Activated gamma-delta T cell (primary cell): ENCODE data around the gene ARHGAP42.

Source experiments
- DNase-seq: peaks from one replicate; lab custom pipeline; 2025; lab: John Stamatoyannopoulos, UW

ARHGAP42 gene

DNA sequence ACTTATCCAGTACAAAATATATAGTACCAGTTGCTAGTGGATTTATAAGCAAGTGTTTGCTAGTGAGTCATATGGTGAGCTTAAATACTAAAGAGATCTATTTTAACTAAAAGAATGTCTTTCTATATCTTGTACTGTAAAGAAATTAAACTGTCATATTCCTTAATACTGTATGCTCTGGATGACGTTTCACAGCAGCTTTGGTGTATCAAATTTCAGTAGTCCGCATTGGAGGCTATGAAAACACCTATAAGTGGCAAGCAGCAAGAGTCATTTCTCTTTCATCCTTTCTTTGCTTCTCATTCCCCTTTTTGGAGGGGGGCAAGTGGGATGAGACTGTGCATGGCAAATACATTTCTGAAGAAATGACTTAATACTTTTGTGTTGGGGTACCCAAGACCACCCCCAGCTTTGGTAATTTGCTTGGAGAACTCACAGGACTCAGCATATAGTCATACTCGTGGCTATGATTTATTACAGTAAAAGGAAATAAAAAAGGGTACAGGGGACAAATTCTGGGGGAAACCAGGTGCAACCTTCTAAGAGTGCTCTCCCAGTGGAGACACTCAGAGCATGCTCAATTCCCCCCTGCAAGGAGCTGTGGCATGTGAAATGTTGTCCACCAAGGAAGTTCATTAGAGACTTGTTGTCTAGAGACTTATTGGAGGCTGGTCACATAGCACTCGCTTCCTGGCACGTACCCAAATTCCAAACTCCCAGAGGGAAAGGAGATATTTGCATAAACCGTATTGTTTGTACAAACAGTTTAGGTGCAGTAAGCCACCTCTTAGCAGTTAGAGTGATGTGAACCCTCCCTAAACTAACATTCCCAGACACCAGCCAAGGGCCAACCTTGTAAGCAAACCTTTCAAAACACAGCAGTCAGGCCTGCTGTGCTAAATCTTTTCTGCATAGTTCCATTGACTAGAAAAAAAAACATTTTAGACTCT is 231.7 kb downstream of the ARHGAP42 start:
- DNase-seq: no peak

DNA sequence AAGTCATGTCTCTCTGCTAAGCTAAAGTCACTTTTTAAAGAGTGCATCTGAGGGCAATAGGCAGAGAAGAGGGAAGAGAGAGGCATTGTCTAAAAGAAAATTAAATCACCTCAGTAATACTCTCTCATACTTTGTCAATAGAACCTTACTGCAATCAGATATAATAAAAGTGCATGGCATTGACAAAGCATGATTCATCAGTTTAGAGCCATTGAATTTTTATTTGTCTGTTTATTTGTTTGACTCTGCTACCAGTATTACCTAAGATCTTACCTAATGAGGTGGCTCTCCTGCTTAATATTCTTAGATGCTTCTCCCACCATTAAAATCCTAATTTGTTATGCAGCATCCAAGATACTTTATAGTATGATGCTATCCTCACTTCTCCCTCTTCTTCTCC is 233.5 kb downstream of the ARHGAP42 start:
- DNase-seq: no peak

DNA sequence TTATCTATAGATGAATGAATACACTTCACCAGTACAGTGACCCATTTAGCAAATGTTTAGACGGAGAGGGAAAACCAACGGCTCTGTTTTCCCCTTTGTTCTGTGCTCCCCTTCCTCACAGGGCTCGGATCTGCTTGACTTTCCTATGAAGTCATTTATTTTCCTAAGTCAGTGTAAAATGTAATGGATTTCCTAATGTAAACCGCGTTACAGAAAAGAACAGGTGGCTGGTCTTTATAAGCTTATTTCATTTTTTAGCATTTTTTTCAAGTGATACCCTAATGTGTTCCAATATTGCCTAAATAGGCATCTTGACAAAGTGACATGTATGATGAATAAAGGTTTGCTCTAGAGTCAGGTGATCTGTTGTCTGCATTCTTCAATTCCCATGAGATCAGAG is 235.0 kb downstream of the ARHGAP42 start:
- no peak for DNase-seq

DNA sequence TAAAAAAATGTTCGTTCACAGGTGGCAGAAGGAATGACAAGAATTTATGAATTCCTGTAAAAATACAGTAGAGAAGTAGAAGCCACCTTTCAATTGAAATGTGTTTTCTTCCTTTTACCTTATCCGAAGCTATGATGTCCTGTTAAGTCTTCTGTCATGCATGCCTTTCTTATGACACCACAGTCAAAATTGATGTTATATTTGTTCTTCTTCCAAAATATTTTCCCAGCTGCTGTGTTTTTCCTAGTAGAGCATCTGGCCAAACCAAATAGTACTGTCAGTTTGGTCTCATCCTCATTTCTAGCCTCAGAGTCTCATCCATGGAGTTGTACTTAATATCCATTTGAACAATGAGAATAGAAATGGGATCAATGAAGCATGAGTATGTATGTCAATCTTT is 236.5 kb downstream of the ARHGAP42 start:
- no peak for DNase-seq

DNA sequence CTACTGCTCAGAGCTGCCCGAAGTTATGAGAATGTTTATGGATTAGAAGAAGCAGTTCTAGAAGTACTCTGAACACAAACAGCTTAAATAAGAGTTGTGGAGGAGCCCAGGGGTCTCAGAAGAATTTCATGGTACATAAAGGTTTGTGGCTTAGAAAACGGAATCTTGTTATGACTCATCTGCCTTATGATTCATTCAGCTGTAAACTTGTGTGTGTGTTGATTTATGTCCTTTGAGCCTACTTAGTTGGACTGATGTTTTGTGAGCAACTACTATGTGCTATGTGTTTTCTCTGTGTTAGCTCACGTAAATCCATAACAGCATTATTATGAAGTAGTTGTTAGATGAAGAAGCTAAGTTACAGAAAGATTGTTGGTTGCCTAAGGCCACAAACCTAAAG is 238.8 kb downstream of the ARHGAP42 start:
- DNase-seq: no peak

DNA sequence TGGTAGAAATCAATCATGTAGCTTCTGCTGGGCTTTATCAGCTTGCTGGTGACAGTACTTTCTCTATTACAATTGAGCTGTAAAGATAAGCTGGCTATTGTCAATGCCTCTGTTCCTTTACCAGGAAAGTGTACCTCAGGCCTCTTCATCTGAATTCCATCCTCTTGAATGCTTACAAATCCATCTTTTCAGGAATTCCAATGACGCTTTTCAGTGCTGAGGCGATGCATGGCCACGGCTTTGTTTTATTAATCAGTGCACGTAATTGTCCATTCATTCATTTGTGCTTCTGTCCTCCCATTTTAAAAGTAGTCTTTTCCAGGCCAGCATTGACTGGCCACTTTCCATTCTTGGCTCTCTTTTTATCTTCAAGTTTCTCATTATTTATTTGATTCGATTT is 240.5 kb downstream of the ARHGAP42 start:
- DNase-seq: no peak

DNA sequence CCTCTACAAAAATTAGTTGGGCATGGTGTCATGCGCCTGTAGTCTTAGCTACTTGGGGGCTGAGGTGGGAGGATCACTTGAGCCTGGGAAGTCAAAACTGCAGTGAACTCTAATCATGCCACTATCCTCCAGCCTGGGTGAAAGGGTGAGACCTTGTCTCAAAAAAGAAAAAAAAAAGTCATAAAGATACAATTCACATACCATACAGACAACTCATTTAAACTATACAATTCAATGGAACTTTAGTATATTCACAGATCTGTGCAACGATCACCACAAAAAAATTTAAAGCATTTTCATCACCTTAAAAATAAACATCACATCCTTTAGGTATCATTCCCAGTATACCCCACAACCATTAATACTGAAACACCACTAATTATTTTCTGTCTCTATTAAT is 241.3 kb downstream of the ARHGAP42 start:
- no peak for DNase-seq

DNA sequence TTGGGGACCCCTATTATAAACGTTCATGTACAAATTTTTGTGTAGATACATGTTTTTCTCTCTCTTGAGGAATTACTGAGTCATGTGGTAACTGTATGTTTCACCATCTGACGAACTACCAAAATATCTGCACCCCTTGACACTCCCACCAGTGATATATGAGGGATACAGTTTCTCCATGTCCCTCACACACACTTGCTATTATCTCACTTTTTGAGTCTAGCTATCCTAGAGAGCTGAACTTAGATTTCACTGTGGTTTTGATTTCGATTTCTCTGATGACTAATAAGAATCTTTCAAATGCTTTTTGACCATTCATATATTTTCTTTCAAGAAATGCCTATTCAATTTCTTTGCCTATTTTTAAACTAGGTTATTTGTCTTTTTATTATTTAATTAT is 242.3 kb downstream of the ARHGAP42 start:
- DNase-seq: no peak

DNA sequence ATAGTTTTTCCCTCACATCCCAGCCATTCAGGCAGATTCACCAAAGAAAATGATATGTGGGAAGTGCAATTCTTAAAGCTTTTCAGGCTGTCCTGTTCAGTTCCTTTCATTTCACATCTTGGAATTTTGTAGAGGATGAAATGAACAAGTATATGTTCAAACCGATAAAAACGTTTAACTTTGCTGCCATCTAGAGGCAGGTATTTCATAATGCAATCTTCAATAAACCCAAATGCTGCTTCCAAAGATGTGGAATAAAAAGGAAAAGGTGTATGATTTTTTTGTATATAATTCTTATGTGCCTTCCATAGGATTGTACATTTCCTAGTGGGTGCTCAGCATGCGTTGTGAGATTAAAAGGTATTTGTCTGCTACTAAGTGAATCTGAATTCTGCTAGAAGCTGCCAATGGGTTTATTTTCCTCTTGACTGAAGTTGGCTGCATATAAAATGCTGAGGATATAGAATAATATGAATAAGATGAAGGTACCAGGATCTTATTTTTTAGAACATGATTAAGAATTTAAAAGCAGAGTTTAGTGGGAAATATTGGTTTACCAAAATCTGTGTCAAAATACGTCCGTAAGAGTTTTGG is 243.2 kb downstream of the ARHGAP42 start:
- DNase-seq: no peak

DNA sequence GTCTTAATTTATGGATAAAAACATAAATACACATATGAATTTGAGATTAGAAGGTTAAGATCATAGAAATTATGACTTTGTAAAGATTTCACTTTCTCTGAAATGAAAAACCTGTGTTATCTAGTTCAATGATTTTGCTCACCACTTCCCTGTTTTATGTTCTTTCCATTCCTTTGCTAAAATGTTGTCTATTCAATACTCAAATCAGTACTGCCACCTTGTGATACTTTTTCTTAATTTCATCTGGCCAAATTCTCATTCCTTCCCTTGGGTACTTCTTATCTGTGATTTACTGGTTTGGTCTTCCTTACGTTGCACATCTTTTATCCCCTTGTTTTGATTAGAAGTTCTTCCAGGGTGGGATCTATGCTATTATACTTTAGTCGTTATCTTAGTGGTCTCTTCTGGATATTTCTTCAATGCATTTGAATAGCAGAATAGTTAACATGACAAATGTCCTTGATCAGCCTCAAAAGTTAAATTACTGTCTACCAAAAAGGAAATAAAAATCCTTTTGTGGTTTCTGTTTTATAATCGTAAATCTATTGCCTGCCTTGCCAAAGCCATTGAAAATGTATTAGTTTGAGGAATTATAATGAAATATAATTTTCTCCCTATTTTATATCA is 245.5 kb downstream of the ARHGAP42 start:
- no peak for DNase-seq

DNA sequence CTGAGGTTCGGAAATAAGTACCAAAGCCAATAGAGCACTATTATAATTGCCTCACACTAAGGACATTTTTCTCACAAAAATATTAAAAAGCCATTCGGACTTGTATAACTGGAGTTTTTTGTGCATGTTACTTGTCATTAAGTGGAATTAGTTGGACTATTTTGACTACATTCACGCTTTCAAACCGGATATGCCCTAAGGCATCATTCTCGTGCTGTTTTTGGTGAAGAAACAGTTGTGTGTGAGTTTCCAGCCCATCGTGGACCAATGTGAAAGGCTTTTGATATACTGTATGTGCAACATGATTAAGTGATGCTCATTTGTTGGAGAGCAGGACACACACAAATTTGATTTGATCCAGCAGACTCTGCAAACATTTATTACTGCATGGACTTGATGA is 249.7 kb downstream of the ARHGAP42 start:
- no peak for DNase-seq

DNA sequence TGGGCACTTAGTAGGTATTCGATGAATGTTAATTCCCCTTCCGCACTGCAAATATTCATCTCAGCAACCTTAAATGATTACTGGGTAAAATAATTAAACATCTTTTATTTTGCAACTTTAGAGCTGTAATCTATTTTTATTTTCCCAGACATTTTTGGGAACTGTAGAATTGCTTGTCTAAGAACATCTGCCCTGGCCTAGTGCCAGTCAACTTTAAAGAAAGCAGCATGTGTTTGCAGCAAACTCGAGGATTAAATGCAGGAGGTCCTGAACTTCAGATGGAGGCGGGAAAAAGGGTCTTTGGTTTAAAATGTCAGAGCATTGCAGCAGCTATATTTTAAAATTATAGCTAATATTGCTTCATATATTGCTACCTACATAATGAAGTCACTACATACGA is 252.5 kb downstream of the ARHGAP42 start:
- DNase-seq: no peak

DNA sequence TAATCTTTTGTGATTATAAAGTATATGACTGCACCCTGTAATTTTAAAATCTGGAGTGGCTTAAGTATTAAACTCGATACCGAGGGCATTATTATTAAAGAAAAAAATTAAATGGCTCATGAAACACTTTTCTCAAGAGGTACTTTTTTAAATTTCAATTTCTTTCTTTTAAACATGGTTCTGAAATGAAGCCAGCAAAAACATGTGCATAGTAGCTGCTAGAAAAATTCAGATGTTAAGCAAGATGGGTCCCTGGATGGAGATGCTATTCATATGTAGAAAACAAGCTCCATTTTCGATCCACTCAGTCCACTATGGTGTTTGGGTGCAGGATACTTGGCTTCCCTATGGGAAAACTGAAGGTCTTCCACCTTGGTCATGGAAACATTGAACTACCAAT is 253.0 kb downstream of the ARHGAP42 start:
- DNase-seq: no peak

DNA sequence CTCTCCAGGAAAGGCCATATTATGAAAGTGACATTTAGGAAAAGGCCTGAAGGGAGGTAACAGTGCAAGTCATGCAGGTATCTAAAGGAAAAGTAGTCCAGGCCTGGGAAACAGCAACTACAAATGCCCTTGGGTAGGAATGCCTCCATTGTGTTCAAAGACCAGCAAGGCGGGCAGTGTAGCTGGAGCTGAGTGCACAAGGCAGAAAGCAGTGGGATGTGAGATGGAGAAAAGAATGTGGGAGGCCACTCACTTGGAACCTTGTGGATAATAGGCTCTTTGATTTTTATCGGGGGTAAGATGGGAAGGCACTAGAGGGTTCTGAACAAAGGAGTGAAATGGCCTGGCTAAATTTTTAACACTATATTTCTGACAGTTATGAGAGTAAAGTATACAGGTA is 253.9 kb downstream of the ARHGAP42 start:
- DNase-seq: no peak

DNA sequence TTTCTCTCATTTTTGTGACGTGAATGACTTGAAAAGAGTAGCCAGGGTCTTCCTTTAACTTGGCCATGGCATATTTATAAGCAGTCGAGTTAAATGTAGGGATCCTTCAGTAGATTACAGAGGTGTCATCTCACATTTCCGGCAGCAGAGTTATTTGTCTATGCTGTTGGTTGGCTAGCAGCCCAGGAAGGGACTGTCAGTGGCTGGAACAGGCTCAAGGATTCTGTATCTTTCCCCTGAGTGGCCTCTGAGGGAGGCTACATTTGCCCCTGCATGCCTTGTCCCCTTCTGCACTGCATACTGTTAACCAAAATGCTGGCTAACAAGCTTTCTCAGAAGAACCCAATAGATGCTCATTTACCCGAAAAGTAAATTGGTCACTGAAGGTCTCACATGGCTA is 254.9 kb downstream of the ARHGAP42 start:
- DNase-seq: no peak

DNA sequence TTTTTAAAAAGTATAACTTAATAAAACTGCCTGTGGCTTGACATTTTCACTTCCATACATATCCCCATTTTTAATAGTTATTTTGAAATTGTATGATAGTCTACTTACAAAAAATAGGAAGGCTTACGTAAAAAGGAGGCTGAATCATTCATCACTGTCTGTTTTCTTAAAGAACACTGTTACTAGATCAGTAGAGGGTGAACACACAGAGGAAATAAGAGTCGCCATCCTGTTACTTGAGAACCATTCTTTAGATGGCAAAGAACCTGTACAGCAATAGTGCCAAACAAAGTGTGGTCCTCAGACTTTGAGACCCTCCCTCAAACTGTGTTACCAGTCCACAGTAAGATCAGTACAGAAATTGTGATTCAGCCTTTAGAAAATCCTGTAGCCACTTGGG is 261.8 kb downstream of the ARHGAP42 start:
- DNase-seq: no peak

DNA sequence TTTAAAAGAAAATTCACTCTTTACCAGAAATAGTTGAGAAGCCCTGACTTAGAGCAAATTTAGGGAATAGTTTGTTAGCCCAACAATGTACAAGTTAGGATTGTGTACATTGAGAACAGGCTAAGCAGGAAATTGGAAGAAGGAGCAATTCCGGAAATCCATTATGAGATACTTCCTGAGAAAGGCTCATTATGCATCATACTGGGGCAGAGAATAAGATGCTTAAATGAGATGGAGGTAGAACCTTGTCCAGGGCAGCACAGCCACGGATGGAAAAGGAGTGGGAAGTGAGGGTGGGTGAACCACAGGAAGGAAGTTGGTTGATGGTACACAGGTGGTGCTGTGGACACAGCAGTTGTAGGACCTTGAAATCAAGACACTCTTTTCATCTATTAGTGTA is 262.4 kb downstream of the ARHGAP42 start:
- no peak for DNase-seq

DNA sequence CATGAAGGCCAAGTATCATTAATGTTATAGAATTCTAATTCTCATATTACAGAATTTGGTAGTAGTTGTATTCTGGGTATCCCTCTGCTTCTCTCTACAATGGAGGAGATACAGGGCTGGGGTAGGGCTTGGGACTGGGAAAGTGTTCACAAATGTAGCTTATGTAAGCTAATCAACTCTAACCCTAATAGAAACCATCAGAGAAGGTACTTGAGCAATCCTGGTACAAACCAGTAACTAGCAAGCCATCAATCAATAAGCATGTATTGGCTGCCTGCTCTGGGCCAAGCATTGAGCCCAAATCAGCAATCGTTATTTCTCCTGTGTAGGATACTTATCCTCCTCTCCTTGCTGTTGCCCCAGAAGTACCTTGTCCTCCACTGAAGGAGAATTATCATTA is 268.2 kb downstream of the ARHGAP42 start:
- no peak for DNase-seq

DNA sequence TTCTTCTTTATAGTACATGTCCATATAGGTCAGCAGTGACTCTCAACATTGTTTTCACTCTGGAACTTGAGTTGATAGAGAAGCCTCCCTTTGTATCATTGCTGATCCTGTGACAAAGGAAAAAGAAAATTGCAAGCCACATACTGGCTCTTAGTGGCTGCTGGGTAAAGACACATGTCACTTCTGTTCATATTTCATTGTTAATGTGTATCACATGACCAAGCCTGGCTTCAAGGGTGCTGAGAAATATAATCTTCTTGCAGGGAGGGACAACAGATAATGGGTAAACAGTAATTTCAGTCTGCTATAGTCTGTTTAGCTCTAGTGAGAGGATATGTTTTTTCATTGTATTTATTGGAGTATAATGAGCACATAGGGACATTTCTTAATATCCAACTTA is 269.3 kb downstream of the ARHGAP42 start:
- no peak for DNase-seq

DNA sequence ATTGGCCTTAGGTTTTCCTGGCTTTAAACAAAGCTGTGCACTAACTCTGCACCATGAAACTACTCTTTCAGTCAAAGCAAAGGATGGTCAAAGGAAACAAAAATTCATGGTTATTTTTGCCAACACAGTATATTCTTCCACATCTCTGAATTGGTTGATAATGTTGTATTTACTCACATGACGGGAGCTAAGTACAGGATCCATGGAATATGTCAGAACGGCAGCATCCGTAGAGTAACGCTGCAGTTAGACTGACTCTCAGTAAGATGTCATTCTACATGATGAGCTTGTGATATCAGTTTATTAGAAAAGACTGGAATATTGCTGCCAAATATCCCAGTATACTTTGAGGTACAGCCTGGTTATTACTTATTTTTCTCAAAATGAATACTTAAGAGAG is 270.4 kb downstream of the ARHGAP42 start:
- DNase-seq: no peak

DNA sequence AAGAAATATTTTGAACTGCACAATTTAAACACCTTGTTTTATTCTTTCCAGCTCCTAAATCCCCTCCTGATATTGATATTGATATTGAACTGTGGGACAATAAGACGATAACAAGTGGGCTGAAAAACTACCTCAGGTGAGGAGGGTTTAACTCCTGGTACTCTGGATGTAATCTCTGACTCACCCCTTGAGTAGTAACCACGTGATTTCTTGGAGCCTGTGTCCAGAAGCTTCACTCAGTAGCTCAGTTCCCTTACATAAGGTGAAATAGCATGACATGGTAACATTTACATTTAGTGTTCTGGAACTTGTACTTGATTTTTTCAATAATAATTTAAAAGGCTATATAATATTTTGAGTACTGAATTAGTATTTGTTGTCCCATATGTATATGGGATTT is 274.5 kb downstream of the ARHGAP42 start:
- DNase-seq: no peak

DNA sequence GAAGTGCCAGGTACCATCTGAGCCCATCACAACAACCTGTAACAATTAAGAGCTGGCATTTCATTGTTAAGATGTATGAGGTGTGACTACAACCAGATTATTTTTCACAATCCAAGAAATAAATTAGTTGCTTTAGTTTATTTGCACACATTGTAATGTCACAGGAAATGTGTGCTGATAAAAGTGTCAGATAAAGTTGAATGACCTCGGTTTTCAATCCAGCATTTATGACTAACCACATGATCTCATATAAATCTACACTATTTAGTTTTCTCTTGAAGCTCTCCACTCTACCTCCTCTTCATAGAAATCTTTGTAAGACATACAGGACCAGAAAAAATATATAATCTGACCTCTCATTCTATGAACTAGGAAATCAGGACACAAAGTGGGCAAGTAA is 276.3 kb downstream of the ARHGAP42 start:
- no peak for DNase-seq

DNA sequence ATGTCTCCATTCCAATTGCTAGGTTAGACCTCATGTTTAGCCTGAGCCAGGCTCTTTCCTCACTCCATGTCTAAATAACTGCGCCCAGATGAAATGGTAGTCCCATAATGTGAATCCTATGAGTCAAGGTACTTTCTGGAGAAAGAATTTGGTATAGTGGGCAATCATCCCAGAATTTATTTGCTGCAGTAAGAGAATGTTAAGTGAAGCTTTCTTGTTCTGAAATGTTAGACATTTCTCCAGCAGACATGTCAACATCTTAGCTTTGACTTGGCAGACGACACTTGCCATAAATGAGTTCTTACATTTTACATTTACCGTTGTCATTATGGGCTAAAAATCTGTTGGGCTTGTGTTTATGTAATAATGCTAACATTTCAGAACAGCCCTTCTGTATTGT is 277.3 kb downstream of the ARHGAP42 start:
- DNase-seq: no peak
